Neural progenitor cell (in vitro differentiated cells): ENCODE measurements around the gene COL4A3. TPM values are rescaled to one million over a fixed set of nuclear protein-coding genes. Genes with fewer than 3 reads are reported as not detected.

Experiments used
- DNase-seq: peaks from one replicate; pipeline ENCODE4 v3.0.0-alpha.2; 2016; ENCODE audit warnings: low spot score
- H2AFZ ChIP-seq: fragments of 200-600 bp; sonication (generic); replicated peaks from 2 replicates; pipeline ENCODE4 v1.6.1; 2016; ENCODE audit warnings: antibody characterized with exemption
- H3F3A ChIP-seq: fragments of 200-600 bp; sonication (generic); 2 replicates; pipeline ENCODE4 v1.6.1; 2016; ENCODE audit warnings: antibody characterized with exemption, low read depth
- H3K27ac ChIP-seq: fragments of 200-600 bp; sonication (generic); 2 replicates; pipeline ENCODE4 v1.5.1; 2016; ENCODE audit warnings: mild to moderate bottlenecking
- H3K27me3 ChIP-seq: fragments of 200-600 bp; sonication (generic); 2 replicates; pipeline ENCODE4 v1.6.1; 2016; ENCODE audit warnings: mild to moderate bottlenecking, moderate library complexity
- H3K36me3 ChIP-seq: fragments of 200-600 bp; sonication (generic); 2 replicates; pipeline ENCODE4 v1.5.1; 2016
- H3K4me1 ChIP-seq: fragments of 200-600 bp; sonication (generic); 2 replicates; pipeline ENCODE4 v1.6.1; 2016; ENCODE audit warnings: mixed run types
- H3K4me2 ChIP-seq: fragments of 200-600 bp; sonication (generic); 2 replicates; pipeline ENCODE4 v1.6.1; 2016
- H3K4me3 ChIP-seq: fragments of 200-600 bp; sonication (generic); 2 replicates; pipeline ENCODE4 v1.5.1; 2016
- H3K79me2 ChIP-seq: fragments of 200-600 bp; sonication (generic); 2 replicates; pipeline ENCODE4 v1.6.1; 2016; ENCODE audit warnings: low read depth
- H3K9ac ChIP-seq: fragments of 200-600 bp; sonication (generic); 2 replicates; pipeline ENCODE4 v1.6.1; 2016
- H3K9me3 ChIP-seq: fragments of 200-600 bp; sonication (generic); 2 replicates; pipeline ENCODE4 v1.5.1; 2016; ENCODE audit warnings: low read depth
- H4K20me1 ChIP-seq: fragments of 200-600 bp; sonication (generic); 2 replicates; pipeline ENCODE4 v1.6.1; 2016; ENCODE audit warnings: low read depth
- H3K27ac Mint-ChIP-seq: 3 replicates; pipeline ENCODE4 v1.8.0; 2021; ENCODE audit warnings: mixed read lengths
- H3K27me3 Mint-ChIP-seq: 2 replicates; pipeline ENCODE4 v1.8.0; 2022; ENCODE audit warnings: low read depth, mild to moderate bottlenecking, inconsistent platforms, moderate library complexity, mixed read lengths; ENCODE audit not compliant: insufficient read depth
- H3K36me3 Mint-ChIP-seq: 3 replicates; pipeline ENCODE4 v1.8.0; 2021; ENCODE audit warnings: mixed read lengths
- H3K4me1 Mint-ChIP-seq: 3 replicates; pipeline ENCODE4 v1.8.0; 2021; ENCODE audit warnings: mixed read lengths
- H3K4me3 Mint-ChIP-seq: 3 replicates; pipeline ENCODE4 v1.8.0; 2021; ENCODE audit warnings: mild to moderate bottlenecking, moderate library complexity, mixed read lengths
- H3K9me3 Mint-ChIP-seq: 3 replicates; pipeline ENCODE4 v1.8.0; 2020; ENCODE audit warnings: mixed read lengths
- EZH2 ChIP-seq: fragments of 200-600 bp; sonication (generic); IDR thresholded peaks from 2 replicates; pipeline ENCODE4 v1.6.1; 2017; ENCODE audit warnings: antibody characterized with exemption, mild to moderate bottlenecking, moderate library complexity
- EZH2phosphoT487 ChIP-seq: fragments of 200-600 bp; sonication (generic); IDR thresholded peaks from 2 replicates; pipeline ENCODE4 v1.6.1; 2017; ENCODE audit warnings: antibody characterized with exemption
- total RNA-seq: library from RNA; depleted of rRNA; stranded (reverse); fragments of >200 nt; gene quantifications from 2 replicates; pipeline ENCODE4 v1.2.3, GENCODE V29; 2015; ENCODE audit warnings: low replicate concordance
- TF ChIP-seq, protein P1 (sequence below): fragments of 200-600 bp; sonication (generic); IDR thresholded peaks from 2 replicates; pipeline ENCODE4 v1.5.1; 2017; ENCODE audit warnings: antibody characterized with exemption, mild to moderate bottlenecking

COL4A3 gene
- total RNA-seq, 1 donor from 2014 or later: not detected

GRCh38 chr2:227324642-227324994 lies 160.2 kb downstream of the COL4A3 start:
- Mint-ChIP-seq H3K4me1 (peaks cover 16% of the 10 kb centered on the region), H3K27ac (peak overlapping the region; percentile 92), H3K36me3 (no peaks in the 10 kb centered on the region), H3K4me3 (peak overlapping the region; percentile 95), H3K9me3 (peaks cover 14% of the 10 kb centered on the region), H3K27me3 (peaks cover 3% of the 10 kb centered on the region)
- Histone ChIP-seq H4K20me1 (peaks cover 15% of the 10 kb centered on the region), H3K4me3 (peak overlapping the region; percentile 72), H3F3A (peaks cover 9% of the 10 kb centered on the region), H3K4me2 (peak overlapping the region; percentile 84), H3K79me2 (peaks cover 44% of the 10 kb centered on the region), H3K27ac (no peak overlapping the region), H3K36me3 (no peaks in the 10 kb centered on the region), H3K27me3 (no peaks in the 10 kb centered on the region), H3K9me3 (peaks cover 9% of the 10 kb centered on the region), H3K9ac (peak overlapping the region; percentile 77), H2AFZ (peak overlapping the region; percentile 88), H3K4me1 (peaks cover 24% of the 10 kb centered on the region)
- peak; percentile 49 for DNase-seq
- no peak for TF ChIP-seq EZH2phosphoT487
- no peak for TF ChIP-seq EZH2
- TF ChIP-seq, protein P1, sequence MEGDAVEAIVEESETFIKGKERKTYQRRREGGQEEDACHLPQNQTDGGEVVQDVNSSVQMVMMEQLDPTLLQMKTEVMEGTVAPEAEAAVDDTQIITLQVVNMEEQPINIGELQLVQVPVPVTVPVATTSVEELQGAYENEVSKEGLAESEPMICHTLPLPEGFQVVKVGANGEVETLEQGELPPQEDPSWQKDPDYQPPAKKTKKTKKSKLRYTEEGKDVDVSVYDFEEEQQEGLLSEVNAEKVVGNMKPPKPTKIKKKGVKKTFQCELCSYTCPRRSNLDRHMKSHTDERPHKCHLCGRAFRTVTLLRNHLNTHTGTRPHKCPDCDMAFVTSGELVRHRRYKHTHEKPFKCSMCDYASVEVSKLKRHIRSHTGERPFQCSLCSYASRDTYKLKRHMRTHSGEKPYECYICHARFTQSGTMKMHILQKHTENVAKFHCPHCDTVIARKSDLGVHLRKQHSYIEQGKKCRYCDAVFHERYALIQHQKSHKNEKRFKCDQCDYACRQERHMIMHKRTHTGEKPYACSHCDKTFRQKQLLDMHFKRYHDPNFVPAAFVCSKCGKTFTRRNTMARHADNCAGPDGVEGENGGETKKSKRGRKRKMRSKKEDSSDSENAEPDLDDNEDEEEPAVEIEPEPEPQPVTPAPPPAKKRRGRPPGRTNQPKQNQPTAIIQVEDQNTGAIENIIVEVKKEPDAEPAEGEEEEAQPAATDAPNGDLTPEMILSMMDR: no peak

GRCh38 chr2:227324995-227325838 lies 160.8 kb downstream of the COL4A3 start, which contains the start of gene MFF:
TSS of gene MFF (plus strand) at chr2:227325251. CDS start at chr2:227330666, 5,415 bp downstream.
- Mint-ChIP-seq H3K4me3 (peak within 1 kb of the TSS; percentile 95), H3K9me3 (peaks cover 14% of the 10 kb centered on the region), H3K27me3 (peaks cover 3% of the 10 kb centered on the region), H3K27ac (peak within 1 kb of the TSS; percentile 92), H3K4me1 (peaks cover 16% of the 10 kb centered on the region), H3K36me3 (no peaks in the 10 kb centered on the region)
- H3K9ac ChIP-seq: peak within 1 kb of the TSS; percentile 77
- H3F3A ChIP-seq: peaks cover 9% of the 10 kb centered on the region
- peaks cover 24% of the 10 kb centered on the region for H3K4me1 ChIP-seq
- H3K9me3 ChIP-seq: peaks cover 9% of the 10 kb centered on the region
- H4K20me1 ChIP-seq: peaks cover 15% of the 10 kb centered on the region
- TF ChIP-seq EZH2phosphoT487: no peak
- TF ChIP-seq, protein P1: peak; percentile 38
- TF ChIP-seq EZH2: peak; percentile 30
- peak within 1 kb of the TSS; percentile 88 for H2AFZ ChIP-seq
- H3K36me3 ChIP-seq: no peaks in the 10 kb centered on the region
- H3K27me3 ChIP-seq: no peaks in the 10 kb centered on the region
- peak within 1 kb of the TSS; percentile 72 for H3K27ac ChIP-seq
- peaks cover 50% of the 10 kb centered on the region for H3K79me2 ChIP-seq
- H3K4me2 ChIP-seq: peak within 1 kb of the TSS; percentile 84
- H3K4me3 ChIP-seq: peak within 1 kb of the TSS; percentile 72
- DNase-seq: peak; percentile 90

DNA sequence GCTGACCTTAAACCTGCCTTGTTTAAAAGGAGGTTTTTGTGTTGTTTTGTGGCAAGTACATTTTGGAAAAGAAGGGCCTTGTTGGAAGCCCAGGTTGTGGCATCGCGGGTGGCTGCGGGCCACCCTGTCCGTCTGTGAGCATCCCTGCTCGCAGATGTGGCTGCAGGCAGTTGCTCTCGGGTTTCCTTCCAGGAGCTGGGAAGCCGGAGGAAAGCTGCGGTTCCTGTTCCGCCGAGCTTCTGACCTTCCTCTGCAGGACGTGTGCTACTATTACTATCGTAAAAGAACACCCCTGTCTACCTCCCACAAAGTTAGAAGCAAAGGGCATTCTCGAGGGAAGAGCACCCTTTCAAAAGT lies 161.4 kb downstream of the COL4A3 start:
- Mint-ChIP-seq H3K9me3 (peaks cover 14% of the 10 kb centered on the region), H3K36me3 (peaks cover 3% of the 10 kb centered on the region), H3K27me3 (peaks cover 3% of the 10 kb centered on the region), H3K27ac (peak overlapping the region; percentile 79), H3K4me1 (peaks cover 16% of the 10 kb centered on the region), H3K4me3 (peak overlapping the region; percentile 95)
- Histone ChIP-seq H4K20me1 (peaks cover 15% of the 10 kb centered on the region), H3K9me3 (peaks cover 9% of the 10 kb centered on the region), H3K4me3 (peak overlapping the region; percentile 72), H3K4me1 (peaks cover 24% of the 10 kb centered on the region), H3K4me2 (peak overlapping the region; percentile 84), H3K27me3 (no peaks in the 10 kb centered on the region), H3K36me3 (no peaks in the 10 kb centered on the region), H3F3A (peaks cover 9% of the 10 kb centered on the region), H3K9ac (peak overlapping the region; percentile 77), H3K79me2 (peaks cover 56% of the 10 kb centered on the region), H2AFZ (peak overlapping the region; percentile 88), H3K27ac (peak overlapping the region; percentile 72)
- TF ChIP-seq EZH2phosphoT487 (no peak), EZH2 (no peak)
- TF ChIP-seq, protein P1: no peak
- peak; percentile 67 for DNase-seq
